NCI-H2107 (cell line): ENCODE data around the gene TMEM187.
A peak's percentile ranks its signal among the peaks of the same experiment; 100 is the strongest.

Experiments
- DNase-seq: peaks from one replicate; lab custom pipeline; 2025; lab: John Stamatoyannopoulos, UW

Gene TMEM187

GRCh38 chrX:153934762-153935325 is 37.7 kb upstream of the TMEM187 start, which contains the start of gene NAA10:
Gene NAA10, minus strand, starts transcription at chrX:153935037. Its CDS starts 133 bp downstream, at chrX:153934904.
- DNase-seq = peak; percentile 68

- DNase-seq = no peak
Measured at GRCh38 chrX:153935326-153935851, 37.2 kb upstream of the TMEM187 start.

- DNase-seq = no peak
Measured at GRCh38 chrX:153937056-153937455, 35.5 kb upstream of the TMEM187 start.

DNA sequence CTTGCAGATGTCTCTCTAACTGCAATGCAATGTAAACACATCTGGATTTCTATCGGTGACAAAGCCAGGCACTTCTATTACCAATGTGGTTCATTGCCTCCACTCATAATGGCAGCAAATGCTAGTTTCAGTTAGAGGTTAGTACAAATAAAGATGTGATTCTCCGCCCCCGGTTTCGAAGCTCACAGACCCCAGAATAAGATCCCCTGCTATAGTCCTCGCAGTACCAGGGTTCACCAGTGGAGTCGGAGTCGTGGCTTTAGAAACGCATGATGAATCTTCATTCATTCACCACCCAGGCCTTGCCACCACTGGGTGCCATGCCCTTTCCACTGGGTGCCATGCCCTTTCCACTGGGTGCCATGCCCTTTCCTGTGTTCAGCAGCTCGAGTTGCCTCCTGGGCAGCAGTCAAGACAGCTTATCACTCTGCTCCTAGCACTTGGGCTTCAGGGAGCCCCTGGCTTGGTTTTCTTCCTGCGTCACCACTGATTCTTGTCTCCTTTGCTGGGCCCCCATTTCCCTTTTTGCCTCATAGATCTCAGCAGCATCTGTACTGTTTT is 34.2 kb upstream of the TMEM187 start:
- DNase-seq = no peak

DNA sequence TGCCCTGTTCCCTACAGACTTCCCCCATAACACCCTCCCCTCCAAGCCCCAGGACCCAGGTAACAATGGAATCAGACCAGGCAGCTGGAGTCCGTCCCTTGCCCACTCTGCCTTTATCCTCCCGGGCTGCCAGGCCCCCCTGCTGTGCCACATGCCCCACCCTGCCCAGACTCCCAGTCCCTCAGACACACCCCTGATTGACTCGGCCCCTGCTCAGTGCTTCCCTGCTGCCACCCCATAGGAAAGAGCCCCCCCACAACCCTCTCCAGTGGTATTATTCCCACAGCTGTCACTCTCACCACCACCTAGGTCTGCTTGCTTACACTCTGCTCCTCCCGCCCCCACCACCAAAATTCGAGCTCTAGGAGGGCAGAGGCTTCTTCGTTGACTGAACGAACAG is 33.0 kb upstream of the TMEM187 start:
- DNase-seq = no peak

DNA sequence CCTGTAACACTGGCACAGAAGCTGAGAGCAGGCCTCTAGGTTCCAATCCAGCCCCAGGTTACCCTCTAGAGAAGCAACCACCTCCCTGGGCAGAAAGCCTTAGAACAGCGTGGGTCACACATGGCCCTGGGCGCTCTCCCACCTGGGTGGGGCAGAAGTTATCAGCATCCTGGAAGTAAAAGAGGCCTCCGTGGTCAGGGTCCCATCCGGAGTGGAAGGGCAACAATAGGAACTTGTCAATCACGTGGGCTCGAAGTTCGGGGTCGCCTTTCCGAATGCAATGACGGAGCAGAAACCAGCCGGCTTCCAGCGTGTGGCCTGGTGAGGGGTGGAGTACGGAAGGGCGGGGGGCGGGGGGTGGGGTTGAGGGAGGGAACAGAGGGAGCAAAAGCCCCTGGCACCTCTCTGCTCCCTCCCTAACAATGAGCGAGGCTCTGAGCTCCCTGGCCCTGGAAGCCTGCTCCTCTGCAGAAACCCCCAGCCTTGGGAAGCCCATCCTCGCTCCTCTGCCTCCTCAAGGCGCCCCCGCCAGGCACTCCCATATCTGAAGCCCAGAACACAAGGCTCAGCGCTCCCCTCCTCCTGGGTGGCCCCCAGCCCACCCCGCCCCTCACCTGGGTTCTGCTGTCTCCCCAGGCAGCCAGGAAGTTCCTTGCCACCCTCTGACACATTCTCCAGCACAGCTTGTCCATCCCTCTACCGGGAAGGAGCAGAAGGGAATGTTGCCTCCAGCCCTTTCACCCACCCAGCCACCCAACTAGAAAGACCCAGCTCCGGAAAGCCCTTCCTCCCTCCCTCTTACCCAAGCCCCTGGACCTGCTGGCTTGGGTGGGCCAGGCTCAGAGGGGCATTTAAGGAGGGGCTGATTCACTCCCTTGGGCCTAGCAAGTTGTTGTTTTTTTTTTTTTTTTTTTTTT is 31.0 kb upstream of the TMEM187 start:
- DNase-seq = no peak

- DNase-seq = no peak
Measured at GRCh38 chrX:153944140-153944799, 28.3 kb upstream of the TMEM187 start, which contains the start of gene RENBP. Gene RENBP, minus strand, starts transcription at chrX:153944643. Its CDS starts 33 bp downstream, at chrX:153944610.

GRCh38 chrX:153944800-153945150 is 27.8 kb upstream of the TMEM187 start:
- no peak for DNase-seq

DNA sequence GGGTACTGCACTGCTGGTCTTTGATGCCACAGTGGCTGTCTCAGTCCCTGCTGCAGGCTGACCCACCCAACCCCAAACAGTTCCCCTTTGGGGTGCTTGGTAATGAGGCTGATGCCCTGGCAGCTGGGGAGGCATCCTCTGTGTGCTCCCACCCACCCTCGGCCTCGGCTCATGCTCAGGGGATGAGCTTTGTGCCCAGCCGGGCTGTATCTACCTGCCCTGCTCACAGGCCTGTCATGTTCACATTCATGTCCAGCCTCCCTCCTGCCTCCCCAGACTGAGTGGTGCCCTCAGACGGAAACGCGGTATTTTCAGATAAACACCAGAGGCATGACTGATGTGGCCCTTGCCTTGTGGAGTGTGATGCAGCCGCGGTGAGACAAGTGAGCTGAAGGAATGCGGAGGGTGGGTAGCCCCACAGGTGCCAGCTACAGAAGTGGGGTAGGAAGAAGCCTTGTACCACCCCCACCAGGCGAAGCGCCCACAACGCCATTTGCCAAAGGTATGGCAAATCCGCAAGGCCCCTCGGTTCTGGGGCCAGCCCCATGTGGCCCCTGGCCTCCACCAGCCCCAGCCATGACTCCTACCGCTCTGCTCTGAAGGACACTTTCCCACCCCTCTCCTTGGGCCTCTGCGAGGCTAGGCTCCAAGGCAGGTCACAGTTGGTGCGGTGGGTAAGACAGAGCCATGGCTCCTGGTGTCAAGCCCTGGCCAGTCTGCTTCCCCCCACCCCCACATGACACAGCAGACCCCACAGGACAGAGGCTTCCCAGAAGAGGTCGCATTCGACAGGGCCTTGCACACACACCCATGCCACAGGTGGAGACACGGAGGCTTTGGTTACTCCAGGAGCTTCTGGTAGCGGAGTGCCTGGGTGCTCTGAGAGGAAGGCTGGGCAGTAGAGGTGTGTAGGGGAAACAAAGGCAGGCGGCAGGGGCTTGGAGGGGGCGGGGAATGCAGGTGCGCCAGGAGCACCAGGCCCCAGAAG is 26.3 kb upstream of the TMEM187 start:
- DNase-seq = no peak

DNA sequence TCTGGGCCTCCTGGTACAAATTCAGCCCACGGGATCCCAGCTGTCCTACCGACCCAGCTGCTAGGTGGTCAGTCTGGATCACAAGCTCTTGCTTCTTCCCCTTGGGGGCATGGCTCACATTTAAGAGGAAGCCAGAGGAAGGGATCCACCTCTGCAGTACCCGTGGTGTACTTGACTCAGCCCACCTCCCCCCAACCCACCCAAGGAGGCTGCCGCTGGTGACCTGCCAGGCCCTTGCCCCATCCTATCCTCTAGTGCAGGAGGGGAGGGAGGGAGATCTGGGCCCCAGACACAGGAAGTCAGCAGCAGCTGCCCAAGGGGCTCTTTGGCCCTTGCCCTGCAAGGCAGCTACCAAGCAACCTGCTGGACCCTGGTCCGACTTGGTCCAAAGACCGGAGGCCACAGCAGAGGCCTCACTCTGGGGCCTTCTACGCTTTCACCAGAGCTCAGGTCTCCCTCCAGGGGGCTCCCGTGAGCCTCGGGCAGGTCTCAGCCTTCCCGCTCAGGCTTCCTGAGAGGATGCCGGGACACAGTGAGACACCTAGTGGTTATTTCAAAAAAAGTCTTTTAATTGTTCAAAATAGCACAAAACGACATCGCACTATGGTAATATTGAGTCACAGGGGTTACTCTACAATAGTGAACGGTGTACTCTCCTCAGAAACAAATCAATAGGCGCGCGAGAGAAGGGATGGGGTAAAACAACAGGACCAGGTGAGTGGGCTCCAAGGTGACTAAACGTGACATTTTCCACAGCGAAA is 25.4 kb upstream of the TMEM187 start:
- DNase-seq = peak; percentile 56

DNA sequence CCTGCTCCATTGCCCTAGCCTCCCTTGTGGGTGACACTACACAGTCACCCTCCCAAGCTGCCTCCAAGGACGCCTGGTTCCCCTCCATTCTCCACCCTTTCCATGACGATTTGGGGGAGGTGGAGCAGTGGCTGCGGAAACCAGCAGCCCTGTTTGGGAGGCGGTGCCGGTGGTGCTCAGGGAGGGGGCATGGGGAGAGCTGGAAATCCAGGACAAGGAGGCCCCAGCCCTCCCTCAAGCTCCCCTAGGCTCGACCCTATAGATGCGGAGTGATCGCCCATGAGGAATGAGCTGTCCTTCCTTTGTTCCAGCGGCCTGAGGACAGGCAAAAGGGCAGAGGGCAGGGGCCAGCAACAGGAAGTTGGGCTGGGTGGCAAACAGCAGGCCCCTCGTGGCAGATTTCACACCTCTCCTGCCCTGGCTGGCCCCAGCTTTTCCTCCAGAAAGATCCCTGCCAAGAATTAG is 24.5 kb upstream of the TMEM187 start:
- no peak for DNase-seq

DNA sequence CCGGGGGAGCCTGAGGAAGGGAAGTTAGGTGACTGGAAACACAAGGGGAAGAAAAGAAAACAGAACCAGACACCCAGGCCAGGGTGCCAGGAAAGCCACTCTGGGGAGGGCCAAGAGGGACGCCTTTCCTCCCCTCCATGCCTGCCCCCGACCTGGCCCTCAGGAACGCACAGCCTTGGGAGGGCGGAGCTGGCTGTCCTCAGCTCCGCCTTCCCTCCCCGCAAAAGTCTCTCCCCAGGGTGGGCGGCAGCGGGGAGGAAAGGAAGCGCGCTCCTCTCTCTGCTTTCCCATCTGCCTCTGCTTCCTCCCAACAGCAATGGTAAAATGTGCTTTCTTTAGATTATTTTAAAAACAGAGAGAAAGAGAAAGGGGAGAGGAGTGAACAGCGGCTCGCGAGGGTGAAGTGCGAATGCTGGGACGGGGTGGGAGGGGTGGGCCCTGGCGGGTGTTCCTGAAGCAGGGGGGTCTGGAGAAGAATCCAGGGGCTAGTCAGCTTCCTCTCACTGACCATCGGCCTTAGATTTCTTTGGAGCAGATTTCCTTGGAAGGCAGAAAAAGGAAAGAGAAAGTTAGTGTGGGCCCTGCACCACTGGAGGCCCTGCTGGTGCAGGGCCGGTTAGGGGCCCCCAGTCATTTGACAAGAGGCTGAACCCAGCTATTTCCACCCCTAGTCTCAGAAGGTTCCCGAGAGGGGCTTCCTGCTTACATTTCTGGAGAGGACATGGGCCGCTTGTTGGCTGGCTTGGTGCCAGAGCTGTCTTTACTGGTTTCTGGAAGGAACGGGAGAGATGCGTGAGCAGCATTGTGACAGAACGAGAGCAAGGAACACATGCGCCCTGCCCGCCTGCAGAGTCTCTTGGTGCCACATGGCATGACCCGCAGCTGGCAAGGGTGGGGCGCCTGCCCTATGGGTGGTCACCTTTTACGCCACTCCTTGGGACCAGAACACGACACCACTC is 23.4 kb upstream of the TMEM187 start:
- no peak for DNase-seq

DNA sequence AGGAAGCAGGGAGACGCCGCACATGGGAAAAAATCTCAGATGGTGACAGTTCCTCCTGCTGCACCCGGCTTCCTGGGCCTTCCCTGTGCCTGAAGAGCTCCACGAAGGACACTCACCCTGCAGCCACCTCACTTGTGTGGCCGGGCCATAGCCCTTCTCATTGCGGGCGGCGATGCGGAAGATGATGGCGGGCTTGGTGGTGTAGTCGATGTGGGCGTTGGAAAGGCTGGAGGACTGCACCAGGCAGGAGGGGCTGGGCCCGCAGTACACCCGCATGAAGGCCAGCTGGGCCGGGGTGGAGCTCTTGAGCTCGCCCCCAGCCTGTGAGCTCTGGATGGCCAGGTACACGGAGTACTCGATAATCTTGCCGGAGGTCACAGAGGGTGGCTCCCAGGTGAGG is 22.4 kb upstream of the TMEM187 start:
- DNase-seq = no peak

GRCh38 chrX:153951683-153952372 is 20.7 kb upstream of the TMEM187 start:
- no peak for DNase-seq

DNA sequence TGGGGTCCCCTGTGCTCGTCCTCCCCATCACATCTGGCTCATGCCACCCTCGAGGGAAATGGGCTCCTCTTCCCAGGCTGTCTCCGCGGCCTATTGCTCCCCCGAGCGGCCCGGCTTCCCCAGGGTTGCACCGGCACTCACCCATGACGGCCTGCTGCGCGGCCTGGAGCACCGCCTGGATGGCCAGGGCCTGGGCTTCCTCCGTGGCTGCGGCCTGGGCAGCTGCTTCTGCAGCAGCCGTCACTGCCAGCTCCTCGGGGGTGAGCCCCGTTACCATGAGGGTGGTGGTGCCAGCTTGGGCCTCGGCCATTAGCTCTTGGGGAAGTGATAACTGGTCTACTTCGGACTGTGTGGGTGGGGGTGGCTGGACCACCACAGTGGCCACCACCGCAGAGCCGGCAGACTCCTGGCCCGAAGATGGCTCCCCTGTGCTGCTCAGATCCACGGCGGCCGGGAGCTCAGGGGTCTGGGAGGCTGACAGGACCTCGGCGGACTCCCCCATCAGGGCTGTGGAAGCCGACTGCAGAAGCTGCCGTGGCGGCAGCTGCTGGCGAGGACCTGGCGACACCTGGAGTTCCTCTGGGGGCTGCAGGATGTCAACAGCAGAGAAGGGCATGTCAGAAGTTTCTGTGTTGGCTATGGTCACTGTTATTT is 20.1 kb upstream of the TMEM187 start:
- no peak for DNase-seq

DNA sequence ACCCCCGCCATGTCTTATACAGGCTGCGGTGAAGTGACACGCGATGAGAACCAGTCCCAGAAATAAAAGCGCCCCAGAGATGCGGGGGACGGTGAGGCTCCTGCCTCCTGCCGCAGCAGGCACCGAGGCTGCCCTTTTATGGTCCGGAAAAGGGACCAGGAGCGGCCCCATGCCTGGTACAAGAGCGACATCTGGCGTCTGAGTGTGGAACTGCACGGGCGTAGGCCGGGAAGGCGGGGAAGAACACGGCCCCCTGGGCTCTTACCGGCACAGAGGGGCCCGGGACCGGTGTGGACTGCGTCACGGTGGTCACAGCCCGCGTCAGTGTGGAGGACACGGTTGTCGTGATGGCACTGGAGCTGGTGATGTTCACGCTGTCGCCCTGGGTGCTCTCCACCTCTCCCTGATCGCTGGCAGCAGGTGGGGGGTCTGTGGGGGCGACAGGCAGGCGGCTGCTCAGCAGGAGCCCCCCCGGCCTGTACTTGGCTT is 19.2 kb upstream of the TMEM187 start:
- DNase-seq = peak; percentile 75

- DNase-seq = no peak
Measured at GRCh38 chrX:153953892-153954557, 18.5 kb upstream of the TMEM187 start.
